WTC11 (cell line): ENCODE measurements around the gene KEL. TPM values are rescaled to one million over a fixed set of nuclear protein-coding genes. Genes with fewer than 3 reads are reported as not detected.

Experiments used
- ATAC-seq: fragments of 200-7000 bp; cut with Tn5 transposase; 2 replicates; pipeline ENCODE4 v1.10.0; 2021; ENCODE audit warnings: mild to moderate bottlenecking, moderate library complexity
- CTCF ChIA-PET: fragments of 300-600 bp; sonication (Branson Sonifier 250); formaldehyde crosslinking; loops from one replicate; lab custom pipeline; 2021; ENCODE audit warnings: antibody characterized with exemption; lab: Charles Lee
- POLR2A ChIA-PET: fragments of 350-600 bp; sonication (Branson Sonifier 250); formaldehyde crosslinking; loops from one replicate; lab custom pipeline; 2021; ENCODE audit warnings: antibody characterized with exemption; lab: Charles Lee
- DNase-seq: peaks from one replicate; pipeline ENCODE4 v3.0.0; 2021; ENCODE audit warnings: low spot score
- H3K27ac Mint-ChIP-seq: 2 replicates; pipeline ENCODE4 v1.8.0; 2021; ENCODE audit warnings: mixed read lengths
- H3K27me3 Mint-ChIP-seq: 2 replicates; pipeline ENCODE4 v1.8.0; 2021; ENCODE audit warnings: low read depth, mild to moderate bottlenecking, moderate library complexity, mixed read lengths
- H3K36me3 Mint-ChIP-seq: 2 replicates; pipeline ENCODE4 v1.8.0; 2021; ENCODE audit warnings: mixed read lengths
- H3K4me1 Mint-ChIP-seq: 2 replicates; pipeline ENCODE4 v1.8.0; 2022; ENCODE audit warnings: mixed read lengths
- H3K4me3 Mint-ChIP-seq: 2 replicates; pipeline ENCODE4 v1.8.0; 2021; ENCODE audit warnings: mild to moderate bottlenecking, moderate library complexity, mixed read lengths
- H3K9me3 Mint-ChIP-seq: 2 replicates; pipeline ENCODE4 v1.8.0; 2021; ENCODE audit warnings: mixed read lengths
- CREM ChIP-seq: sonication (generic); formaldehyde crosslinking; IDR thresholded peaks from 2 replicates; pipeline ENCODE4 v1.8.1; 2022; ENCODE audit warnings: mild to moderate bottlenecking, missing genetic modification reagents, moderate library complexity
- IRF2 ChIP-seq: sonication (generic); formaldehyde crosslinking; IDR thresholded peaks from 2 replicates; pipeline ENCODE4 v1.8.0; 2022; ENCODE audit warnings: low read depth, missing genetic modification reagents, borderline replicate concordance
- NR1H2 ChIP-seq: sonication (generic); formaldehyde crosslinking; IDR thresholded peaks from 2 replicates; pipeline ENCODE4 v1.9.0; 2021; ENCODE audit warnings: mild to moderate bottlenecking, moderate library complexity, missing genetic modification reagents
- RELA ChIP-seq: sonication (generic); formaldehyde crosslinking; IDR thresholded peaks from 2 replicates; pipeline ENCODE4 v1.8.1; 2022; ENCODE audit warnings: missing genetic modification reagents, mild to moderate bottlenecking, borderline replicate concordance
- ZNF263 ChIP-seq: sonication (generic); formaldehyde crosslinking; IDR thresholded peaks from 2 replicates; pipeline ENCODE4 v1.8.1; 2022; ENCODE audit warnings: low read depth, mild to moderate bottlenecking, moderate library complexity, missing genetic modification reagents
- total RNA-seq: library from RNA; stranded (reverse); gene quantifications from 3 replicates; pipeline ENCODE4 v1.2.3, GENCODE V29; 2021
- TF ChIP-seq, protein P1 (sequence below): fragments of 250-450 bp; sonication (Bioruptor Pico); IDR thresholded peaks from 2 replicates; pipeline ENCODE4 v1.9.0; 2021; ENCODE audit warnings: moderate library complexity, mild to moderate bottlenecking, inconsistent platforms, borderline replicate concordance

Gene KEL
- total RNA-seq, 1 experiment from 2014 or later = 0.87 TPM

DNA sequence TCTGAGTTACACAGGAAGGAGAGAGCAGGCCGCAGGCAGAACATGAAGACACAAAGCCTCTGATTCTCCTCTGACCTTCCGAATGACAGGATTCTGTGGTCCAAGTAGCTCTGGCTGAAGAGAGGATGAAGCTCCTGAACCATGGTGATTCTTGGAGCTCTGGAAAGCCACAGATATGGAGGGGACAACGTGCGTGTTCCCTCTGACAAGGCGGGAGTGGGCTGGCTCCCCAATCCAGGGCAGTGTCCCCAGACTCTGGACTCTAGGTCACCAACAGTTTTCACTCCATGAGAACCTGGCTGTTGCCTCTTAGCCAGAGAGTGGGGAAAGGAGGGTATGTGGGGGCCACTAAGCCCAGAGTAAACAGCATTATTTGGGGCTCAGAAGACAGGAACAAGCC, 69.2 kb downstream of the KEL start:
- Mint-ChIP-seq H3K27ac (no peak overlapping the region), H3K4me3 (no peak overlapping the region), H3K4me1 (no peaks in the 10 kb centered on the region), H3K36me3 (no peaks in the 10 kb centered on the region), H3K9me3 (peaks cover 7% of the 10 kb centered on the region), H3K27me3 (no peaks in the 10 kb centered on the region; the same call in 1 of the 2 replicates)
- ATAC-seq (no peak), DNase-seq (no peak)
- POLR2A ChIA-PET = no interaction called here
- no peak for TF ChIP-seq CREM (CRISPR knock-in tag)
- TF ChIP-seq, protein P1, sequence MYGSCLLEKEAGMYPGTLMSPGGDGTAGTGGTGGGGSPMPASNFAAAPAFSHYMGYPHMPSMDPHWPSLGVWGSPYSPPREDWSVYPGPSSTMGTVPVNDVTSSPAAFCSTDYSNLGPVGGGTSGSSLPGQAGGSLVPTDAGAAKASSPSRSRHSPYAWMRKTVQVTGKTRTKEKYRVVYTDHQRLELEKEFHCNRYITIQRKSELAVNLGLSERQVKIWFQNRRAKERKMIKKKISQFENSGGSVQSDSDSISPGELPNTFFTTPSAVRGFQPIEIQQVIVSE (CRISPR knock-in tag) = no peak
- TF ChIP-seq RELA (CRISPR knock-in tag) = no peak
- no peak for TF ChIP-seq ZNF263 (CRISPR knock-in tag)
- no peak for TF ChIP-seq NR1H2
- CTCF ChIA-PET = interaction anchor here (0.8 to 1.3 kb wide), 3 partner anchors 12 to 335 kb away, joined by 4 to 6 read pairs (median 5); no protein-coding TSS in a partner anchor

DNA sequence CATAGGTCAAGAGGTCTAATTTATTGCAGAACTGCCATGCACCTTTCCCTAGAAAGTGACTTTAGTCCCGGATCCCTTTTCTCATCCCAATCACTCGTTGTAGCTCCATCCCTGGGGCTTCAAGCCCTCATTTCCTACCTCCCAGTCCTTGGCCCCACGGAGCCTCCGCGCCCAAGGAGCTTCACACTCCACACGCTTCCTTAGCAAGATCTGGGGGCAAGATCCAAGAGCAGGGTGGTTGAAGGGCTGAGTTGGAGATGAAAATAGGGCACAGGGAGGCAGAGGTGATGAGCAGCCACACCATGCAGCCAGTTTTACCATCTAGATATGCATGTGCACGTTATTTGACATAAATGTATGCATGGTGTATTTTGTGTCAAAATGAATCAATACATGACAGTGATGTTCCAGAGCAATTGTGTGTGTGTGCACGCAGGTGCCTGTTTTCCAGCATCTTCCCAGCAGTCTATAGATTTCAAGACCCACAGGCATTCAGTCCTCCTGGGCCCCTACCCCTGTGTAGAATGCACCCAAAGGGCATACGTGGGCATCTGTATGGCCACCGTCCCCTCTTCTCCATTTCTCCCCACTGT, 70.6 kb downstream of the KEL start:
- H3K27ac Mint-ChIP-seq = no peak overlapping the region
- DNase-seq (no peak), ATAC-seq (no peak)
- peaks cover 7% of the 10 kb centered on the region for H3K9me3 Mint-ChIP-seq
- H3K27me3 Mint-ChIP-seq = no peaks in the 10 kb centered on the region; the same call in 1 of the 2 replicates
- TF ChIP-seq IRF2 (CRISPR knock-in tag) = no peak
- TF ChIP-seq, all 79 proteins: peak for 0
- no peaks in the 10 kb centered on the region for H3K36me3 Mint-ChIP-seq
- H3K4me3 Mint-ChIP-seq = no peak overlapping the region
- ChIA-PET POLR2A (no interaction called here), CTCF (interaction anchor here (1.3 kb wide), 1 partner anchor 10 kb away, joined by 6 read pairs; no protein-coding TSS in a partner anchor)
- no peaks in the 10 kb centered on the region for H3K4me1 Mint-ChIP-seq

Other genes starting within 250 kb of the KEL start
- gene PRSS1, start 212.9 kb downstream of the KEL start, total RNA-seq = 9.9 to 14.8 TPM (median 11.1 TPM) in 3 replicates
- 27.6 to 41.2 TPM (median 28.2 TPM) in 3 replicates for gene PRSS2, start 191.4 kb downstream of the KEL start, total RNA-seq
- gene EPHB6, start 107.3 kb downstream of the KEL start, total RNA-seq = 13.9 to 15.4 TPM (median 15.1 TPM) in 3 replicates
- 0.63 to 2.0 TPM (median 0.80 TPM) in 3 replicates for gene TRPV6, start 76.6 kb downstream of the KEL start, total RNA-seq
- not detected in 3 replicates for gene TRPV5, start 28.6 kb downstream of the KEL start, total RNA-seq
- gene LLCFC1, start 22.9 kb downstream of the KEL start, total RNA-seq = not detected in 3 replicates
- gene OR9A2, start 64.8 kb upstream of the KEL start, total RNA-seq = not detected in 3 replicates
- not detected in 3 replicates for gene OR6V1, start 90.0 kb upstream of the KEL start, total RNA-seq
- gene PIP, start 169.7 kb upstream of the KEL start, total RNA-seq = not detected in 3 replicates
- not detected in 3 replicates for gene TAS2R39, start 221.1 kb upstream of the KEL start, total RNA-seq